HG02938 (cell line): ENCODE results near the gene KLRC2.
"Not testable (repeated sequence)": the region's sequence is repeated elsewhere in the genome, so short reads cannot be mapped to it uniquely, and the experiment has no call there.

Source experiments
- ATAC-seq: cut with Tn5 transposase; IDR thresholded peaks from one replicate; pipeline ENCODE4 v1.9.1; 2021; ENCODE audit warnings: mild to moderate bottlenecking, moderate library complexity; ENCODE audit not compliant: unreplicated experiment

KLRC2 gene

DNA sequence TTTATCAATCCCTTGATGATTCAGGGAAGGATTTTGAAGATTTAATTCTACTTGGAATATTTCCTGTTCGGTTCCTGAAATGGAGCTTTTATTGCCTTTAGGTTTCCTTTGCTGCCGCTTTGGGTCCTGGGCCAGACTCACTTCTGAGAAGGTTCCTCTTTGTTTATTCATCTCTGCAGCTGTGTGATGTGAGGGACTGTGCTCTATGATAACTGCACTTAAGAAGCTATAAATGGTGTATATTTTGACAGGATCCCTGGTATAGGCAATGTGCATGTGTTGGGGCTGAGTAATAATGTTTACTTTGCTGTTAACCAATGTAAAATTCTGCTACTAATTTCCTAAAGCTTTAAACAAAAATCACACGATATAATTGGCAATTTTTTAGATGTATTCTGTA, at the start of gene KLRC2:
KLRC2 (minus strand) TSS at position 195 of the 400 bp plus-strand sequence; CDS start at position 171, 24 bp downstream.
- ATAC-seq, result not testable (repeated sequence)

DNA sequence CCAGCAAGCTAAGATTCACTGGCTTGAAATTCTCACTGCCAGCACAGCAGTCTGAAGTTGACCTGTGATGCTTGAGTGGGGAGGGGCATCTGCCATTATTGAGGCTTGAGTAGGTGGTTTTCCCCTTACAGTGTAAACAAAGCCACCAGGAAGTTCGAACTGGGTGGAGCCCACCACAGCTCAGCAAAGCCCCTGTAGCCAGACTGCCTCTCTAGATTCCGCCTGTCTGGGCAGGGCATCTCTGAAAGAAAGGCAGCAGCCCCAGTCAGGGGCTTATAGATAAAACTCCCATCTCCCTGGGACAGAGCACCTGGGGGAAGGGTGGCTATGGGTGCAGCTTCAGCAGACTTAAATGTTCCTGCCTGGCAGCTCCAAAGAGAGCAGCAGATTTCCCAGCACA, 46.1 kb upstream of the KLRC2 start:
- not testable (repeated sequence) for ATAC-seq

DNA sequence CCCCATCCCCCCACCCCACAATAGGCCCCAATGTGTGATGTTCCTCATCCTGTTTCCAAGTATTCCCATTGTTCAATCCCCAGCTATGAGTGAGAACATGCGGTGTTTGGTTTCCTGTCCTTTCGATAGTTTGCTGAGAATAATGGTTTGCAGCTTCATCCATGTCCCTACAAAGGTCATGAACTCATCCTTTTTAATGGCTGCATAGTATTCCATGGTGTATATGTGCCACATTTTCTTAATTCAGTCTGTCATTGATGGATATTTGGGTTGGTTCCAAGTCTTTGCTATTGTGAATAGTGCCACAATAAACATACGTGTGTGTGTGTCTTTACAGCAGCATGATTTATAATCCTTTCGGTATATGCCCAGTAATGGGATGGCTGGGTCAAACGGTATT, 37.0 kb upstream of the KLRC2 start:
- ATAC-seq, result not testable (repeated sequence)

DNA sequence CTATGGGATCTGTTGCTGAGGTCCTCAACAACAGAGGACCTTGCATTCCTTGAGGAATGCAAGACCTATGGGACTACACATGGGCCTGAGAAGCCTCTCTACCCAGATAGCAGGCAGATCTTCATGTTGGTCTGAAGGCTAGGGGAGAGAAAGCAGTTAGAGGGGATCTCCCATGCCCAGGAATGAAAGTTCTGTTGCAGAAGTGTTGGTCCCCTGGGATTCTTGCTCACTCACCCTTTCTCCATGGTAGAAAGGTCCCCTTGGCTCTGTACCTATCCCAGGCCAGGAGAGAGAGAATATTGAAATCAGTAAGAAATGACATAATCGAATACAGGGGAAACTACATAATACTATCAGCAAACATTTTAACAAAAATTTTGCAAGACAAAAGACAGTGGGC, 33.9 kb upstream of the KLRC2 start:
- ATAC-seq, result no peak

DNA sequence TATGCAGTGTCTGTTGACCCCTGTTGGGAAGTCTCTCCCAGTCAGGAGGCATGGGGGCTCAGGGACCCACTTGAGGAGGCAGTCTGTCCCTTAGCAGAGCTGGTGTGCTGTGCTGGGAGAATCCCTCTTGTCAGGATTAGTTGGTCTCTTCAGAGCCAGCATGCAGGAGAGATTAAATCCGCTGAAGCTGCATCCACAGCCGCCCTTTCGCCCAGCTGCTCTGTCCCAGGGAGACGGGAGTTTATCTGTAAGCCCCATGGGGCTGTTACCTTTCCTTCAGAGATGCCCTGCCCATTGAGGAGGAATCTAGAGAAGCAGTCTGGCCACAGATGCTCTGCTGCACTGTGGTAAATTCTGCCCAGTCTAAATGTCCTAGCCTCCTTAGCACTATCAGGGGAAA, 30.5 kb upstream of the KLRC2 start:
- ATAC-seq, result no peak

DNA sequence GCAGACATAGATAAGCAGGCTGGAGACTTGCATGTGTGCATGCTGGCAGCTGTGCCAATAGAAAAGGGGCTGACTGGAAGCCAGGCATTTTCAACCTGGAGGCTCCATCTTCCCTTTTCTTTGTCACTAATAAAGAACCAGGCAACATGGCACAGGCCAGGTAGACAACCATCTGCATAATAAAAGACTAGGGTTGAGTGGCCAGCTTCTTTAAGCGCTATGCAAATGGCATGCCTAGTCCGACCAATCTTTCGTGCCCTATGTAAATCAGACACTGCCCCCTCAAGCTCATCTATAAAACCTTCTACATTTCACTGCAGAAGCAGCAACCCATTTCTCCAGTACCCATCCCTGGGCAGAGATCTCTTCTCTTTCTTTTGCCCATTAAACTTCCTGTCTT, 21.9 kb upstream of the KLRC2 start:
- ATAC-seq, result no peak

DNA sequence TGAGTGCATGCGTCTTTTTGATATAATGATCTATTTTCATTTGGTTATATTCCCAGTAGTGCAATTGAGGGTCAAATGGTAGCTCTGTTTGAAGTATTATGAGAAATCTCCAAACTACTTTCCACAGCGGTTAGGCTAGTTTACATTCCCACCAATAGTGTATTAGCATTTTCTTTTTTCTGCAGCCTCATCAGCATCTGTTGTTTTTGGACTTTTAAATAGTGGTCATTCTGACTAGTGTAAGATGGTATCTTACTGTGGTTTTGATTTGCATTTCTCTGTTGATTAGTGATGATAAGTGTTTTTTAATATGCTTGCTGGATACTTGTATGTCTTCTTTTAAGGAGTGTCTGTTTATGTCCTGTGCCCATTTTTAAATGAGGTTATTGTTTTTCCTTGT, 21.0 kb upstream of the KLRC2 start:
- no peak for ATAC-seq

DNA sequence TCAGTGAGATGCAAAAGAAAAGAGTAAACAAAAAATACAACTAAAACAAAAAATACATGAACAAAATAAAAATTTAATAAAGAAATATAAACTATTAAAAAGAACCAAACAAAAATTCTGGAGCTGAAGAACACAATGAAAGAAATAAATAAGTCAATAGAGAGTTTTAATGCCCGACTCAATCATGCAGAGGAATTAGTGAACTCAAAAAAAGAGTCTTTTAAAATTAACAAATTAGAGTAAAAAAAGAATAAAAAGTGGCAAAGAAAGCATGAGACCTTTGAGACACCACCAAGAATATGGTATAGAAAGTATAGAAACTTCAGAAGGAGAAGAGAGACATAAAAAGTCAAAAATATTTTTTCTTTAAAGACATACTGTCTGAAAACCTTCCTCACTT, 20.0 kb upstream of the KLRC2 start:
- no peak for ATAC-seq

DNA sequence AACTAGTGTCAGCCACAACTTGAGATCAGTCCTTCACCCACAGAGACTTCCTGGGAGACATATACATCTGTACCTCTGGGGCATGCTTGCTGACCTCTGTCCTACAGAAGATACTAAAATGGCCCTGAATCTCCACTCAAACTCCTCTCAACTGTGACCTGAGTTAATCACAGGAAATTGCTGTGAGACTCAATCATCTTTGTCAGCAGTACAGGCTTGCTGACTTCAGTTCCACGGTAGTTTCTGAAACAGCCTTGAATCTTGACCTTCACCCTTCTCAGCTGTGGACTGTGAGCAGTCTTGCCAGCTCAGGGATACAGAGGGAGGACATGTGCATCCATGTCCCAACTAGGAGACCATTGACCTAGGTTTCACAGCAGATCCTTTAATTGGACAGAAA, 18.7 kb upstream of the KLRC2 start:
- ATAC-seq, result no peak

DNA sequence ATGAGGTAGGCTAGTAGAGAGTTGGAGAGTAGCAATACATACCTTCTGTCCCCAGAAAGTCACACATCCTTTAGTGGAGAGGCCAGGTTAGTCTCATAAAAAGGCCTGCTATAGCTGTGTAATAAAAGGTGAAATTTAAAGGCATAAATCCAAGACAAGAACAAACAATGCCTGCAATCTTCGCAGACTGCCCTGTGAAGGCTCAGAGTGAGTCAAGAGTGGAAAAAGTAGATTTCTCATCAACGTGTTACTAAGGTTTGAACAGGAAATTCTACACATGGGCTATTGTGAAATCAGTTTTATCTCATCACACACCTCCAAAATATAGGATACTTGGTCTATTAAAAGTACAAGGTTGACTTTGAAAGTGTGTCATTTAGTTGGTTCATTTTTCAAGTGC, 17.3 kb upstream of the KLRC2 start, which contains the start of gene KLRC1:
KLRC1 (minus strand) TSS at position 222 of the 400 bp plus-strand sequence. CDS start 2,221 bp downstream, outside the sequence.
- ATAC-seq, result no peak

DNA sequence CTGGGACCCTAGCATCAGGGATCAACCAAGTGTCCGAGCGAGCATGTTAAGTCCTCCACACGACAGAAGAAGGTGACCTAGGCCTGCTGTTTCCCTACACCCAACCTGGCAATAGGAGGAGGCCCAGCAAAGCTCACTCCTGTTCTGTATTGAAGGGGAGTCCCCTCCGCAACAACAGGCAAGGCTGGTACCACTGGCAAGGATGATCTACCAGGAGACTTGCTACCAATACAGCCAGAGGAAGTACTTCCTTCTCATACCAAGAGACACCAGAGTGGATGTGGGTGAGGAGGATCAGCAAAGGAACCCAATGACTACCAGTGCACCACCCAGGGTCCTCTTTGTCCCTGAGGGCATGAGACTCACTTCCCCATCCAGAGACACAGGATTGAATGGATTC, 12.4 kb upstream of the KLRC2 start:
- ATAC-seq, result no peak

DNA sequence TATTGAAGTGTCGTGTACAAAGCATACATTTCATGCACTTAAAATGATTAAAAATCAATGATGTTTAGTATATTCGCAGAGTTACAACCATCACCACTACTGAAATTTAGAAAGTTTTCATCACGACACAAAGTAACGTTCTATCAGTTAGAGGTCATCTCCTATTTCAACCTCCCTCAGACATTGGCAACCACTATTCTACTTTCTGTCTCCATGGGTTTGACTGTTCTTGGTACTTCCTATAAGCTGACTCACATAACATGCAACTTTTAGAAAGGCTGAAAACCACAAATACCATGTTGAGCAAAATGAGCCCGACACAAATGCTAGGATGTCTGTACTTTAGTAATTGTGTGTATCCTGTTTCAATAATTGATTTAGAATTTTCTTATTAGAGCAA, 10.2 kb upstream of the KLRC2 start:
- not testable (repeated sequence) for ATAC-seq

DNA sequence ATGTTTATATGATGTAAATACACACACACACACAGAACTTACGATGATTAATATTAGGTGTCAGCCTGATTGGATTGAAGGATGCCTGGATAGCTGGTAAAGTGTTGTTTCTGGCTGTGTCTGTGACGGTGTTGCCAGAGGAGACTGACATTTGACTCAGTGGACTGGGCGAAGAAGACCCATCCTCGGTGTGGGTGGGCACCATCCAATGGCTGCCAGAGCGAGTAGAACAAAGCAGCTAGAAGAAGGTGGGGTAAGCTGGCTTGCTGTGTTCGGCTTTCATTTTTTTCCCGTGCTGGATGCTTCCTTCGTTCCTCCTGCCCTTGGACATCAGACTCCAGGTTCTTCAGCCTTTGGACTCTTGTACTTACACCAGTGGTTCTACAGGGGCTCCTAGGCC, 5.3 kb upstream of the KLRC2 start:
- not testable (repeated sequence) for ATAC-seq

DNA sequence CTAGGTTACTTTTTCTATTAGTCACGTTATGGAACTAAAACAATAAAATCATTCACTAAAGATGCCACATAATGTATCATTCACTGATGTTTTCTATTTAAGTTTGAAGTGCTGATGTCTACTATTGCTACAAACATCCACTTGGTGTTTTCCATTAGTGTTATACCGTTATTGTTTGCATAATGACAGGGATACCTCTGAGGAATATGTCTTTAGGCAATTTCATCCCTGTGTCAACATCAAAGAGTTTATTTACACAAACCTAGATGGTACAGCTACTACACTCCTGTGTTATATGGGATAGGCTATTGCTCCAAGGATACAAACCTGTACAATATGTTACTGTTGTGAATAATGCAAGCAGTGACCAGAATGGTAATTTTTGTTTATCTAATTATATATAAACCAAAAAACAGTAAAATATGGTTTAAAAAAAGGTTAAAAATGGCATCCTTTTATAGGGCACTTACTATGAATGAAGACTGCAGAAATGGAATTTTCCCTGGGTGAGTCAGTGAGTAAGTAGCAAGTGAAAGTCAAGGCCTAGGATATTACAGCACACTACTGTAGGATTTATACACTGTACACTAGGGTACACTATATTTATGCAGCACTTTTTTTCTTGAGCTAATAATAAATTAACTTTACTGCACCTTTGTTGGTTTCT, 3.9 kb upstream of the KLRC2 start:
- not testable (repeated sequence) for ATAC-seq

DNA sequence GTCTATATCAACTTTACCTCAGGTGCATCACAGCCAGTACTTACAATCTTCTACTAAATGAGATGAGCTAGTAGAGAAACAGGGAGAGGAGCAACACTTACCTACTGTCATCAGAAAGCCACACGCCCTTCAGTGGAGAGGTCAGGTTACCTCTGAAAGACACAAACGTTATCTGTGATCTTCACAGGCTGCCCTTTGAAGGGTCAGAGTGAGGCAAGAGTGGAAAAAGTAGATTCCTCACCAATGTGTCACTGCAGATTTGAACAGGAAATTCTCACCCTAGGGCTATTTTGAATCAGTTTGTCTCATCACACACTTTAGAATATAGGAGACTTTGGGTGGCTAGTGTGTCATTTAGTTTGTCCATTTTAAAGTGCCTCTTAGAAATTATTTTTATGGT, 1.8 kb upstream of the KLRC2 start:
- not testable (repeated sequence) for ATAC-seq

DNA sequence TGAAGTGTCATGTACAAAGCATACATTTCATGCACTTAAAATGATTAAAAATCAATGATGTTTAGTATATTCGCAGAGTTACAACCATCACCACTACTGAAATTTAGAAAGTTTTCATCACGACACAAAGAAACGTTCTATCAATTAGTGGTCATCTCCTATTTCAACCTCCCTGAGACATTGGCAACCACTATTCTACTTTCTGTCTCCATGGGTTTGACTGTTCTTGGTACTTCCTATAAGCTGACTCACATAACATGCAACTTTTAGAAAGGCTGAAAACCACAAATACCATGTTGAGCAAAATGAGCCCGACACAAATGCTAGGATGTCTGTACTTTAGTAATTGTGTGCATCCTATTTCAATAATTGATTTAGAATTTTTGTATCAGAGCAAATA, 5.2 kb downstream of the KLRC2 start:
- ATAC-seq, result not testable (repeated sequence)

DNA sequence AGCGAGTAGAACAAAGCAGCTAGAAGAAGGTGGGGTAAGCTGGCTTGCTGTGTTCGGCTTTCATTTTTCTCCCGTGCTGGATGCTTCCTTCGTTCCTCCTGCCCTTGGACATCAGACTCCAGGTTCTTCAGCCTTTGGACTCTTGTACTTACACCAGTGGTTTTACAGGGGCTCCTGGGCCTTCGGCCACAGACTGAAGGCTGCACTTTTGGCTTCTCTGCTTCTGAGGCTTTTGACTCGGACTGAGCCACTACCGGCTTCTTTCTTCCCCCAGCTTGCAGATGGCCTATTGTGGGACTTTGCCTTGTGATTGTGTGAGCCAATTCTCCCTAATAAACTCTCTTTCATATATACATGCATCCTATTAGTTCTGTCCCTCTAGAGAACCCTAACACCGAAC, 9.9 kb downstream of the KLRC2 start:
- ATAC-seq, result not testable (repeated sequence)

DNA sequence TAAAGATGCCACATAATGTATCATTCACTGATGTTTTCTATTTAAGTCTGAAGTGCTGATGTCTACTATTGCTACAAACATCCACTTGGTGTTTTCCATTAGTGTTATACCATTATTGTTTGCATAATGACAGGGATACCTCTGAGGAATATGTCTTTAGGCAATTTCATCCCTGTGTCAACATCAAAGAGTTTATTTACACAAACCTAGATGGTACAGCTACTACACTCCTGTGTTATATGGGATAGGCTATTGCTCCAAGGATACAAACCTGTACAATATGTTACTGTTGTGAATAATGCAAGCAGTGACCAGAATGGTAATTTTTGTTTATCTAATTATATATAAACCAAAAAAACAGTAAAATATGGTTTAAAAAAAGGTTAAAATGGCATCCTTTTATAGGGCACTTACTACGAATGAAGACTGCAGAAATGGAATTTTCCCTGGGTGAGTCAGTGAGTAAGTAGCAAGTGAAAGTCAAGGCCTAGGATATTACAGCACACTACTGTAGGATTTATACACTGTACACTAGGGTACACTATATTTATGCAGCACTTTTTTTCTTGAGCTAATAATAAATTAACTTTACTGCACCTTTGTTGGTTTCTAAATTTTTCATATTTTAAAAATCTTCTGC, 11.4 kb downstream of the KLRC2 start:
- not testable (repeated sequence) for ATAC-seq

DNA sequence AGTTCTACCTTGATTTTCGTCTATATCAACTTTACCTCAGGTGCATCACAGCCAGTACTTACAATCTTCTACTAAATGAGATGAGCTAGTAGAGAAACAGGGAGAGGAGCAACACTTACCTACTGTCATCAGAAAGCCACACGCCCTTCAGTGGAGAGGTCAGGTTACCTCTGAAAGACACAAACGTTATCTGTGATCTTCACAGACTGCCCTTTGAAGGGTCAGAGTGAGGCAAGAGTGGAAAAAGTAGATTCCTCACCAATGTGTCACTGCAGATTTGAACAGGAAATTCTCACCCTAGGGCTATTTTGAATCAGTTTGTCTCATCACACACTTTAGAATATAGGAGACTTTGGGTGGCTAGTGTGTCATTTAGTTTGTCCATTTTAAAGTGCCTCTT, 13.7 kb downstream of the KLRC2 start:
- ATAC-seq, result not testable (repeated sequence)

DNA sequence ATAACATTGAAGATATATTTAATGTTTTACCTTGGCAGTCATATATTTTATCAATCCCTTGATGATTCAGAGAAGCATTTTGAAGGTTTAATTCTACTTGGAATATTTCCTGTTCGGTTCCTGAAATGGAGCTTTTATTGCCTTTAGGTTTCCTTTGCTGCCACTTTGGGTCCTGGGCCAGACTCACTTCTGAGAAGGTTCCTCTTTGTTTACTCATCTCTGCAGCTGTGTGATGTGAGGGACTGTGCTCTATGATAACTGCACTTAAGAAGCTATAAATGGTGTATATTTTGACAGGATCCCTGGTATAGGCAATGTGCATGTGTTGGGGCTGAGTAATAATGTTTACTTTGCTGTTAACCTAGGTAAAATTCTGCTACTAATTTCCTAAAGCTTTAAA, 15.5 kb downstream of the KLRC2 start, which contains the start of gene KLRC3:
KLRC3 (minus strand) TSS at position 262 of the 400 bp plus-strand sequence; CDS start at position 217, 45 bp downstream.
- not testable (repeated sequence) for ATAC-seq

DNA sequence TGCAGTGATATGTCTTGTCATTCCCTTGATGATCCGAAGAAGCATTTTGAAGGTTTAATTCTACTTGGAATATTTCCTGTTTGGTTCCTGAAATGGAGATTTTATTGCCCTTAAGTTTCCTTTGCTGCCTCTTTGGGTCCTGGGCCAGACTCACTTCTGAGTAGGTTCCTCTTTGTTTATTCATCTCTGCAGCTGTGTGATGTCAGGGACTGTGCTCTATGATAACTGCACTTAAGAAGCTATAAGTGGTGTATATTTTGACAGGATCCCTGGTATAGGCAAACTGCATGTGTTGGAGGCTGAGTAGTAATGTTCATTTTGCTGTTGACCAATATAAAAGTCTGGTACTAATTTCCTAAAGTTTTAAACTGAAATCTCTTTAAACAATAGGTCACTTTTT, 26.4 kb downstream of the KLRC2 start, which contains the start of gene KLRC4:
KLRC4 (minus strand) TSS at position 366 of the 400 bp plus-strand sequence; CDS start at position 184, 182 bp downstream.
- ATAC-seq, result no peak

DNA sequence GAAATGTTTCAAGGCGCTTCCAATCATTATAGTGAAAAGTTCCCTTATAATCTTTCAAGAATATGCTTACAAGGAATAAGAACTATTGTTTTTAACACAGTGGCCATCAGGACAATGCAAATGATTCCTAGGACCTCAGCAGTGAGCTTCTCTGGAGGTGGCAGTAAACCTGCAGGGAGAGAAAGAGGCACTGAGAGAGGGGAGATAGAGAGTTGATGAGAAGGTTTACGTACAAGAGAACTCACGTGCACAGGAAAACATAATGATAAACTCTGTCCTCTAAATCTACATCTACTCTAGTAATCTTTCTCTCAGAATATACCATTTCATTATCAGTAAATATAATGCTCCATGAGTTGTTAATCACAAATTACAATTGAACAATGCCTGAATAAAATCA, 27.0 kb downstream of the KLRC2 start:
- ATAC-seq, result no peak
